HepG2 (cell line): ENCODE data around the gene DERL2. TPM values are rescaled to one million over a fixed set of nuclear protein-coding genes. Genes with fewer than 3 reads are reported as not detected.

Experiments
- ATM ChIP-seq: fragments of 450-650 bp; IDR thresholded peaks from 2 replicates; pipeline ENCODE4 v1.7.1; 2017; ENCODE audit warnings: mild to moderate bottlenecking, borderline replicate concordance
- HDAC2 ChIP-seq: sonication (generic); formaldehyde crosslinking; IDR thresholded peaks from 2 replicates; pipeline ENCODE4 v1.4.0; 2020; ENCODE audit warnings: missing genetic modification reagents
- JUN ChIP-seq: sonication (generic); formaldehyde crosslinking; IDR thresholded peaks from 2 replicates; pipeline ENCODE4 v1.4.0; 2020; ENCODE audit warnings: mild to moderate bottlenecking, missing genetic modification reagents
- MED13 ChIP-seq: sonication (generic); formaldehyde crosslinking; IDR thresholded peaks from 2 replicates; pipeline ENCODE4 v1.5.0; 2020; ENCODE audit warnings: missing genetic modification reagents
- MXD4 ChIP-seq: IDR thresholded peaks from 2 replicates; pipeline ENCODE4 v1.6.1; 2016; ENCODE audit warnings: mild to moderate bottlenecking, missing biosample characterization, missing genetic modification reagents
- MZF1 ChIP-seq: sonication (generic); formaldehyde crosslinking; IDR thresholded peaks from 2 replicates; pipeline ENCODE4 v1.8.1; 2023; ENCODE audit warnings: mild to moderate bottlenecking, missing genetic modification reagents, borderline replicate concordance
- POLR2A ChIP-seq, 2 experiments: IDR thresholded peaks; 2 replicates each; pipeline ENCODE4 v1.6.1; 2011; ENCODE audit warnings: low read depth in 2 of 2, low read length in 2 of 2, mild to moderate bottlenecking in 1 of 2, moderate library complexity in 1 of 2; ENCODE audit not compliant: insufficient read depth in 1 of 2
- SMAD9 ChIP-seq: sonication (generic); formaldehyde crosslinking; IDR thresholded peaks from 2 replicates; pipeline ENCODE4 v1.5.1; 2020; ENCODE audit warnings: mild to moderate bottlenecking, missing genetic modification reagents
- ZNF121 ChIP-seq: sonication (generic); formaldehyde crosslinking; IDR thresholded peaks from 2 replicates; pipeline ENCODE4 v1.5.0; 2020; ENCODE audit warnings: mild to moderate bottlenecking, missing genetic modification reagents
- ZNF530 ChIP-seq: sonication (generic); formaldehyde crosslinking; IDR thresholded peaks from 2 replicates; pipeline ENCODE4 v1.5.0; 2020; ENCODE audit warnings: low read depth, mild to moderate bottlenecking, missing genetic modification reagents
- ZNF556 ChIP-seq: sonication (generic); formaldehyde crosslinking; IDR thresholded peaks from 2 replicates; pipeline ENCODE4 v1.4.0; 2020; ENCODE audit warnings: mild to moderate bottlenecking, missing genetic modification reagents, borderline replicate concordance
- ZNF782 ChIP-seq: sonication (generic); formaldehyde crosslinking; IDR thresholded peaks from 2 replicates; pipeline ENCODE4 v1.4.0; 2020; ENCODE audit warnings: missing genetic modification reagents, mild to moderate bottlenecking, borderline replicate concordance
- ZNF878 ChIP-seq: sonication (generic); formaldehyde crosslinking; IDR thresholded peaks from 2 replicates; pipeline ENCODE4 v1.8.1; 2023; ENCODE audit warnings: mild to moderate bottlenecking, missing genetic modification reagents, moderate library complexity
- ZSCAN30 ChIP-seq: sonication (generic); formaldehyde crosslinking; IDR thresholded peaks from 2 replicates; pipeline ENCODE4 v1.5.0; 2020; ENCODE audit warnings: mild to moderate bottlenecking, missing genetic modification reagents
- polyA plus RNA-seq, 8 experiments: library from polyadenylated mRNA; depleted of rRNA in 3 of 8; stranded (reverse) in 7 of 8; unstranded in 1 of 8; fragments of >200 nt; fragmentation: Illumina TruSeq in 4 of 8; extraction: Trizol in 4 of 8; gene quantifications; 2 replicates each; pipeline versions ENCODE4 v1.2.1 to v1.2.3, GENCODE V29; 2011 to 2016; ENCODE audit warnings: low read depth in 4 of 8, missing spikeins in 1 of 8, mixed read lengths in 1 of 8; ENCODE audit not compliant: insufficient read depth in 1 of 8
- total RNA-seq, 5 experiments: library from RNA; depleted of rRNA; stranded (reverse); fragments of >200 nt; fragmentation: Illumina TruSeq; extraction: Trizol; gene quantifications; 2 replicates each; pipeline ENCODE4 v1.2.3, GENCODE V29; 2016; ENCODE audit warnings: low read depth in 1 of 5
- TF ChIP-seq, protein P1 (sequence below): sonication (generic); formaldehyde crosslinking; IDR thresholded peaks from 2 replicates; pipeline ENCODE4 v1.4.0; 2020; ENCODE audit warnings: missing genetic modification reagents
- TF ChIP-seq, protein P2 (sequence below): sonication (generic); formaldehyde crosslinking; IDR thresholded peaks from 2 replicates; pipeline ENCODE4 v1.4.0; 2020; ENCODE audit warnings: missing genetic modification reagents
- TF ChIP-seq, protein P3 (sequence below): sonication (generic); formaldehyde crosslinking; IDR thresholded peaks from 2 replicates; pipeline ENCODE4 v1.4.0; 2020; ENCODE audit warnings: low read depth, missing genetic modification reagents
- TF ChIP-seq, protein P4 (sequence below): sonication (generic); formaldehyde crosslinking; IDR thresholded peaks from 2 replicates; pipeline ENCODE4 v1.5.1; 2020; ENCODE audit warnings: missing genetic modification reagents, mild to moderate bottlenecking, borderline replicate concordance
- TF ChIP-seq, protein P5 (sequence below): sonication (generic); formaldehyde crosslinking; IDR thresholded peaks from 2 replicates; pipeline ENCODE4 v1.8.0; 2022; ENCODE audit warnings: missing genetic modification reagents, mild to moderate bottlenecking, moderate library complexity, borderline replicate concordance

The DERL2 gene
- total and polyA plus RNA-seq, 2 of the 13 experiments (the other 11 are each of a cell fraction or from before 2014, with no cell fraction given): 59.3 to 65.2 TPM

DNA sequence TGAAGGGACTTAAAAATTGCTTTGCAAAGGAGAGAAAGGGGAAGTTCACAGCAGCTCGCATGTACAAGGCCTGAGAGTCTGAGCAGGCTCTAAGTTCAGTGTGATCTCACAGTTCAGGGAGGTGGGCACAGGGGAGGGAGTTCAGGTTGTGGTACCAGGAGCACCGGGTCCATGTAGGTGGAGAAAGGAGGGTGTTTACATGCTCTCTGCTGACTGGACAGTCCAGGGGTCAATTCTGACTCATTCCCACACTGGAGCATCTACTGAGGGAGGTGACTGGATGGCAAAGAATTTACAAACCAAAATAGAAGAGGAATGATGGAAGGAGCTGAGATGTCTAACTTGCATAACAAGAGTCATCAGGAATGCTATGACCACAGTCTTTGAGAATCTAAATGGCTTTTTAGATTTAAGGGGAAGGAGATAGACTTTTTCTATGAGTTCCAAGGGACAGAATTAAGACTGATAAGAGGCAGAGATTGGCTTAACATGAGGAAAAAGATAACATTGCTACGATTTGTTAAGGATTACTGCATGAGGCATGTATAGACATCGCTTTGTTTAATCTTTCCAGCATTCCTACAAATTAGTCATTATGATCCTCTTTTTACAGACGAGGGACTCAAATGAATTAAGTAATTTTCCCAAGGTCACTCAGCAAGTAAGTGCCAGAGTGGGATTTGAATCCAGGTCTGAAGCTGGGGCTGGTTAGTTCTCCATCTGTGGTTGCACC, 30.2 kb upstream of the DERL2 start (continued):
- TF ChIP-seq MZF1 (no peak), MXD4 (CRISPR knock-in tag) (no peak), SMAD9 (CRISPR knock-in tag) (no peak), POLR2A (IDR thresholded peaks at IDR 0.05; ENCODE audit: insufficient read depth in 1 of 2, low read depth in 2 of 2, low read length in 2 of 2) (peak in 1 of 2 experiments; percentile 54; a peak in 2 of 4 replicates), HDAC2 (CRISPR knock-in tag) (peak; percentile 79), ZNF782 (CRISPR knock-in tag) (no peak), ZNF530 (CRISPR knock-in tag) (no peak), JUN (CRISPR knock-in tag) (peak; percentile 98), ZNF556 (CRISPR knock-in tag) (no peak; the same call in 1 of the 2 replicates), MED13 (CRISPR knock-in tag) (no peak), ZNF878 (CRISPR knock-in tag) (no peak), ZNF121 (CRISPR knock-in tag) (no peak), ATM (no peak), ZSCAN30 (CRISPR knock-in tag) (no peak)
- TF ChIP-seq, protein P1, sequence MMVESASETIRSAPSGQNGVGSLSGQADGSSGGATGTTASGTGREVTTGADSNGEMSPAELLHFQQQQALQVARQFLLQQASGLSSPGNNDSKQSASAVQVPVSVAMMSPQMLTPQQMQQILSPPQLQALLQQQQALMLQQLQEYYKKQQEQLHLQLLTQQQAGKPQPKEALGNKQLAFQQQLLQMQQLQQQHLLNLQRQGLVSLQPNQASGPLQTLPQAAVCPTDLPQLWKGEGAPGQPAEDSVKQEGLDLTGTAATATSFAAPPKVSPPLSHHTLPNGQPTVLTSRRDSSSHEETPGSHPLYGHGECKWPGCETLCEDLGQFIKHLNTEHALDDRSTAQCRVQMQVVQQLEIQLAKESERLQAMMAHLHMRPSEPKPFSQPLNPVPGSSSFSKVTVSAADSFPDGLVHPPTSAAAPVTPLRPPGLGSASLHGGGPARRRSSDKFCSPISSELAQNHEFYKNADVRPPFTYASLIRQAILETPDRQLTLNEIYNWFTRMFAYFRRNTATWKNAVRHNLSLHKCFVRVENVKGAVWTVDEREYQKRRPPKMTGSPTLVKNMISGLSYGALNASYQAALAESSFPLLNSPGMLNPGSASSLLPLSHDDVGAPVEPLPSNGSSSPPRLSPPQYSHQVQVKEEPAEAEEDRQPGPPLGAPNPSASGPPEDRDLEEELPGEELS: peak; percentile 70; the same call in 1 of the 2 replicates
- TF ChIP-seq, protein P2, sequence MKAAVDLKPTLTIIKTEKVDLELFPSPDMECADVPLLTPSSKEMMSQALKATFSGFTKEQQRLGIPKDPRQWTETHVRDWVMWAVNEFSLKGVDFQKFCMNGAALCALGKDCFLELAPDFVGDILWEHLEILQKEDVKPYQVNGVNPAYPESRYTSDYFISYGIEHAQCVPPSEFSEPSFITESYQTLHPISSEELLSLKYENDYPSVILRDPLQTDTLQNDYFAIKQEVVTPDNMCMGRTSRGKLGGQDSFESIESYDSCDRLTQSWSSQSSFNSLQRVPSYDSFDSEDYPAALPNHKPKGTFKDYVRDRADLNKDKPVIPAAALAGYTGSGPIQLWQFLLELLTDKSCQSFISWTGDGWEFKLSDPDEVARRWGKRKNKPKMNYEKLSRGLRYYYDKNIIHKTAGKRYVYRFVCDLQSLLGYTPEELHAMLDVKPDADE: no peak
- TF ChIP-seq, protein P3, sequence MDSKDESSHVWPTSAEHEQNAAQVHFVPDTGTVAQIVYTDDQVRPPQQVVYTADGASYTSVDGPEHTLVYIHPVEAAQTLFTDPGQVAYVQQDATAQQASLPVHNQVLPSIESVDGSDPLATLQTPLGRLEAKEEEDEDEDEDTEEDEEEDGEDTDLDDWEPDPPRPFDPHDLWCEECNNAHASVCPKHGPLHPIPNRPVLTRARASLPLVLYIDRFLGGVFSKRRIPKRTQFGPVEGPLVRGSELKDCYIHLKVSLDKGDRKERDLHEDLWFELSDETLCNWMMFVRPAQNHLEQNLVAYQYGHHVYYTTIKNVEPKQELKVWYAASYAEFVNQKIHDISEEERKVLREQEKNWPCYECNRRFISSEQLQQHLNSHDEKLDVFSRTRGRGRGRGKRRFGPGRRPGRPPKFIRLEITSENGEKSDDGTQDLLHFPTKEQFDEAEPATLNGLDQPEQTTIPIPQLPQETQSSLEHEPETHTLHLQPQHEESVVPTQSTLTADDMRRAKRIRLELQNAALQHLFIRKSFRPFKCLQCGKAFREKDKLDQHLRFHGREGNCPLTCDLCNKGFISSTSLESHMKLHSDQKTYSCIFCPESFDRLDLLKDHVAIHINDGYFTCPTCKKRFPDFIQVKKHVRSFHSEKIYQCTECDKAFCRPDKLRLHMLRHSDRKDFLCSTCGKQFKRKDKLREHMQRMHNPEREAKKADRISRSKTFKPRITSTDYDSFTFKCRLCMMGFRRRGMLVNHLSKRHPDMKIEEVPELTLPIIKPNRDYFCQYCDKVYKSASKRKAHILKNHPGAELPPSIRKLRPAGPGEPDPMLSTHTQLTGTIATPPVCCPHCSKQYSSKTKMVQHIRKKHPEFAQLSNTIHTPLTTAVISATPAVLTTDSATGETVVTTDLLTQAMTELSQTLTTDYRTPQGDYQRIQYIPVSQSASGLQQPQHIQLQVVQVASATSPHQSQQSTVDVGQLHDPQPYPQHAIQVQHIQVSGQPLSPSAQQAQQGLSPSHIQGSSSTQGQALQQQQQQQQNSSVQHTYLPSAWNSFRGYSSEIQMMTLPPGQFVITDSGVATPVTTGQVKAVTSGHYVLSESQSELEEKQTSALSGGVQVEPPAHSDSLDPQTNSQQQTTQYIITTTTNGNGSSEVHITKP (CRISPR knock-in tag): no peak
- TF ChIP-seq, protein P4, sequence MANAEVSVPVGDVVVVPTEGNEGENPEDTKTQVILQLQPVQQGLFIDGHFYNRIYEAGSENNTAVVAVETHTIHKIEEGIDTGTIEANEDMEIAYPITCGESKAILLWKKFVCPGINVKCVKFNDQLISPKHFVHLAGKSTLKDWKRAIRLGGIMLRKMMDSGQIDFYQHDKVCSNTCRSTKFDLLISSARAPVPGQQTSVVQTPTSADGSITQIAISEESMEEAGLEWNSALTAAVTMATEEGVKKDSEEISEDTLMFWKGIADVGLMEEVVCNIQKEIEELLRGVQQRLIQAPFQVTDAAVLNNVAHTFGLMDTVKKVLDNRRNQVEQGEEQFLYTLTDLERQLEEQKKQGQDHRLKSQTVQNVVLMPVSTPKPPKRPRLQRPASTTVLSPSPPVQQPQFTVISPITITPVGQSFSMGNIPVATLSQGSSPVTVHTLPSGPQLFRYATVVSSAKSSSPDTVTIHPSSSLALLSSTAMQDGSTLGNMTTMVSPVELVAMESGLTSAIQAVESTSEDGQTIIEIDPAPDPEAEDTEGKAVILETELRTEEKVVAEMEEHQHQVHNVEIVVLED (CRISPR knock-in tag): no peak
- TF ChIP-seq, protein P5, sequence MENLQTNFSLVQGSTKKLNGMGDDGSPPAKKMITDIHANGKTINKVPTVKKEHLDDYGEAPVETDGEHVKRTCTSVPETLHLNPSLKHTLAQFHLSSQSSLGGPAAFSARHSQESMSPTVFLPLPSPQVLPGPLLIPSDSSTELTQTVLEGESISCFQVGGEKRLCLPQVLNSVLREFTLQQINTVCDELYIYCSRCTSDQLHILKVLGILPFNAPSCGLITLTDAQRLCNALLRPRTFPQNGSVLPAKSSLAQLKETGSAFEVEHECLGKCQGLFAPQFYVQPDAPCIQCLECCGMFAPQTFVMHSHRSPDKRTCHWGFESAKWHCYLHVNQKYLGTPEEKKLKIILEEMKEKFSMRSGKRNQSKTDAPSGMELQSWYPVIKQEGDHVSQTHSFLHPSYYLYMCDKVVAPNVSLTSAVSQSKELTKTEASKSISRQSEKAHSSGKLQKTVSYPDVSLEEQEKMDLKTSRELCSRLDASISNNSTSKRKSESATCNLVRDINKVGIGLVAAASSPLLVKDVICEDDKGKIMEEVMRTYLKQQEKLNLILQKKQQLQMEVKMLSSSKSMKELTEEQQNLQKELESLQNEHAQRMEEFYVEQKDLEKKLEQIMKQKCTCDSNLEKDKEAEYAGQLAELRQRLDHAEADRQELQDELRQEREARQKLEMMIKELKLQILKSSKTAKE (CRISPR knock-in tag): no peak
